HepG2 (cell line): ENCODE data around the gene IL32. TPM values are rescaled to one million over a fixed set of nuclear protein-coding genes. Genes with fewer than 3 reads are reported as not detected.

Source experiments
- AHR ChIP-seq: IDR thresholded peaks from 2 replicates; pipeline ENCODE4 v1.6.1; 2018; ENCODE audit warnings: missing genetic modification reagents, missing compliant biosample characterization
- CBX5 ChIP-seq: sonication (generic); formaldehyde crosslinking; IDR thresholded peaks from 2 replicates; pipeline ENCODE4 v1.4.0; 2020; ENCODE audit warnings: missing genetic modification reagents, borderline replicate concordance
- CEBPB ChIP-seq: IDR thresholded peaks from 2 replicates; pipeline ENCODE4 v1.6.1; 2011; ENCODE audit warnings: low read depth, low read length, improper control_type of control experiment, borderline replicate concordance
- HMGXB4 ChIP-seq, 2 experiments: sonication (generic) in 1 of 2; formaldehyde crosslinking in 1 of 2; IDR thresholded peaks; 2 replicates each; pipeline versions ENCODE4 v1.4.0 to v1.6.1; 2018 to 2020; ENCODE audit warnings: missing genetic modification reagents in 2 of 2, borderline replicate concordance in 1 of 2, low read depth in 1 of 2, mild to moderate bottlenecking in 1 of 2, missing biosample characterization in 1 of 2
- HNRNPL ChIP-seq: fragments of 200-400 bp; formaldehyde crosslinking; IDR thresholded peaks from 2 replicates; pipeline ENCODE4 v1.6.1; 2017; ENCODE audit warnings: mild to moderate bottlenecking, low read depth, low read length
- MLX ChIP-seq: IDR thresholded peaks from 2 replicates; pipeline ENCODE4 v1.6.1; 2016
- NFIB ChIP-seq: sonication (generic); formaldehyde crosslinking; IDR thresholded peaks from 2 replicates; pipeline ENCODE4 v1.9.0; 2021; ENCODE audit warnings: missing genetic modification reagents, mild to moderate bottlenecking, borderline replicate concordance
- NR2C2 ChIP-seq: sonication (generic); formaldehyde crosslinking; IDR thresholded peaks from 2 replicates; pipeline ENCODE4 v1.4.0; 2020; ENCODE audit warnings: missing genetic modification reagents, mild to moderate bottlenecking, moderate library complexity, borderline replicate concordance
- RNF219 ChIP-seq: sonication (generic); formaldehyde crosslinking; IDR thresholded peaks from 2 replicates; pipeline ENCODE4 v1.5.0; 2020; ENCODE audit warnings: mild to moderate bottlenecking, missing genetic modification reagents
- SNAI1 ChIP-seq: sonication (generic); formaldehyde crosslinking; IDR thresholded peaks from 2 replicates; pipeline ENCODE4 v1.5.0; 2020; ENCODE audit warnings: mild to moderate bottlenecking, missing genetic modification reagents, borderline replicate concordance
- ZBED4 ChIP-seq: sonication (generic); formaldehyde crosslinking; IDR thresholded peaks from 2 replicates; pipeline ENCODE4 v1.4.0; 2020; ENCODE audit warnings: missing genetic modification reagents, borderline replicate concordance
- ZFAT ChIP-seq: sonication (generic); formaldehyde crosslinking; conservative IDR thresholded peaks from 2 replicates; pipeline ENCODE4 v1.8.1; 2023; ENCODE audit warnings: missing genetic modification reagents, inconsistent platforms
- ZFP91 ChIP-seq: sonication (generic); formaldehyde crosslinking; IDR thresholded peaks from 2 replicates; pipeline ENCODE4 v1.9.0; 2022; ENCODE audit warnings: missing genetic modification reagents, mild to moderate bottlenecking, borderline replicate concordance
- ZNF24 ChIP-seq: fragments of 450-650 bp; IDR thresholded peaks from 2 replicates; pipeline ENCODE4 v1.6.1; 2017; ENCODE audit warnings: antibody characterized with exemption, mild to moderate bottlenecking
- ZNF282 ChIP-seq: fragments of 450-650 bp; IDR thresholded peaks from 2 replicates; pipeline ENCODE4 v1.6.1; 2018; ENCODE audit not compliant: partially characterized antibody
- ZNF501 ChIP-seq: sonication (generic); formaldehyde crosslinking; IDR thresholded peaks from 2 replicates; pipeline ENCODE4 v1.5.1; 2020; ENCODE audit warnings: mild to moderate bottlenecking, moderate library complexity, missing genetic modification reagents
- ZNF569 ChIP-seq: sonication (generic); formaldehyde crosslinking; IDR thresholded peaks from 2 replicates; pipeline ENCODE4 v1.5.0; 2020; ENCODE audit warnings: mild to moderate bottlenecking, missing genetic modification reagents, moderate library complexity, borderline replicate concordance
- ZNF839 ChIP-seq: sonication (generic); formaldehyde crosslinking; IDR thresholded peaks from 2 replicates; pipeline ENCODE4 v1.4.0; 2020; ENCODE audit warnings: missing genetic modification reagents, mild to moderate bottlenecking, borderline replicate concordance
- polyA plus RNA-seq, 8 experiments: library from polyadenylated mRNA; depleted of rRNA in 3 of 8; stranded (reverse) in 7 of 8; unstranded in 1 of 8; fragments of >200 nt; fragmentation: Illumina TruSeq in 4 of 8; extraction: Trizol in 4 of 8; gene quantifications; 2 replicates each; pipeline versions ENCODE4 v1.2.1 to v1.2.3, GENCODE V29; 2011 to 2016; ENCODE audit warnings: low read depth in 4 of 8, missing spikeins in 1 of 8, mixed read lengths in 1 of 8; ENCODE audit not compliant: insufficient read depth in 1 of 8
- total RNA-seq, 5 experiments: library from RNA; depleted of rRNA; stranded (reverse); fragments of >200 nt; fragmentation: Illumina TruSeq; extraction: Trizol; gene quantifications; 2 replicates each; pipeline ENCODE4 v1.2.3, GENCODE V29; 2016; ENCODE audit warnings: low read depth in 1 of 5

IL32 gene
- total and polyA plus RNA-seq, 2 of the 13 experiments (the other 11 are each of a cell fraction or from before 2014, with no cell fraction given) = 115 to 165 TPM

- no peak for TF ChIP-seq ZNF569 (CRISPR knock-in tag)
- TF ChIP-seq NFIB (CRISPR knock-in tag) = no peak
- TF ChIP-seq ZNF282 = no peak
- TF ChIP-seq CEBPB = peak; percentile 8; the same call in 1 of the 2 replicates
- peak; percentile 49 to 75; a peak in 3 of 4 replicates for TF ChIP-seq HMGXB4 (CRISPR knock-in tag; IDR thresholded peaks at IDR 0.05; ENCODE audit: borderline replicate concordance in 1 of 2, low read depth in 1 of 2)
- TF ChIP-seq ZNF839 (CRISPR knock-in tag) = no peak
- no peak for TF ChIP-seq AHR (CRISPR knock-in tag)
- no peak for TF ChIP-seq ZBED4
- no peak for TF ChIP-seq ZNF24
- peak; percentile 76 for TF ChIP-seq CBX5 (CRISPR knock-in tag)
- TF ChIP-seq MLX (CRISPR knock-in tag) = peak; percentile 65; the same call in 1 of the 2 replicates
- TF ChIP-seq RNF219 = no peak
- TF ChIP-seq ZFP91 (CRISPR knock-in tag) = peak; percentile 94
- TF ChIP-seq SNAI1 (CRISPR knock-in tag) = no peak
- TF ChIP-seq ZNF501 (CRISPR knock-in tag) = peak; percentile 98
- TF ChIP-seq NR2C2 = peak; percentile 95
- peak; percentile 55; the same call in 1 of the 2 replicates for TF ChIP-seq HNRNPL
- TF ChIP-seq ZFAT (CRISPR knock-in tag) = no peak
These were observed 41.6 kb upstream of the IL32 start, which contains the start of the genes HCFC1R1 and THOC6 (continued) for GRCh38 chr16:3023669-3024478.
